Measurements from ENCODE around the gene FGFRL1.

The FGFRL1 gene

DNA sequence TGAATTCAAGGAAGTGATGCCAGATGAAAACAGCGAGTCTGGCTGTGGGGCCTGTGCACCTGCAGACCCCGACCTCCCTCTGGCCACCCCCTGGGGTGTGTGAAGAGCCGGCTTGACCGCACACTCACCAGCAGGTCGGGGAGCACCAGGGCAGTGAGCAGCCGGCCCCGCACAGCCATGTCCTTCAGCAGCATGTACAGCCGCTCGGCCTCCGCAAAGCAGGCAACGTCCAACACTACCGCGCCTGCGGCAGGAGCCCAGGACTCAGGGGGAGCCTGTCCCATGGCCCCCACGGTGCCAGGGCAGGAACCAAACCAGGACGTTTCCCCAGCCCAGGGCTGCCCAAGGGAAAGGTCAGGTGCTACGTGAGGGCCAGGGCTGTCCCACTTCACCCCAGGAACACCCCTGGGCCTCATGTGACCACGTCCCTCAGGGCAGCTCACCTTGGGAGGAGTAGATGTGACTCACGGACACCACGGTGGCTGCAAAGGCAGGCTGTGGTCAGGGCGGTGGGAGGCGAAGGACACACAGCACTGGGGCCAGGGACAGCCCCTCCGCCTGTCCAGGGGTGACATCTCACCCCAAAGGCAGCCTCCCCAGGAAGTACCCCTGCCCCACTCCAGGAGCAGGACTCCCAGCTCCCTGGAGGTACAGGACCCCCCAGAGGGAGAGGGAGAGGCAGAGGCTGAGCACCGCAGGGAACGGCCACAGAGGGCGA, 46.2 kb upstream of the FGFRL1 start:
- H3K27ac ChIP-seq: no peak overlapping the region
- in situ Hi-C loops (cut with HindIII; ENCODE audit: low pct_ligation_motif_present, low sequenced_read_pairs): no loop called here
- no peak overlapping the region for H3K4me3 ChIP-seq (ENCODE audit: low read depth, low read length)
- H3K27me3 ChIP-seq (replicated peaks): no peaks in the 10 kb centered on the region
- DNase-seq: no peak
- H3K36me3 ChIP-seq (replicated peaks): peaks cover 17% of the 10 kb centered on the region
- TF ChIP-seq, protein P1, sequence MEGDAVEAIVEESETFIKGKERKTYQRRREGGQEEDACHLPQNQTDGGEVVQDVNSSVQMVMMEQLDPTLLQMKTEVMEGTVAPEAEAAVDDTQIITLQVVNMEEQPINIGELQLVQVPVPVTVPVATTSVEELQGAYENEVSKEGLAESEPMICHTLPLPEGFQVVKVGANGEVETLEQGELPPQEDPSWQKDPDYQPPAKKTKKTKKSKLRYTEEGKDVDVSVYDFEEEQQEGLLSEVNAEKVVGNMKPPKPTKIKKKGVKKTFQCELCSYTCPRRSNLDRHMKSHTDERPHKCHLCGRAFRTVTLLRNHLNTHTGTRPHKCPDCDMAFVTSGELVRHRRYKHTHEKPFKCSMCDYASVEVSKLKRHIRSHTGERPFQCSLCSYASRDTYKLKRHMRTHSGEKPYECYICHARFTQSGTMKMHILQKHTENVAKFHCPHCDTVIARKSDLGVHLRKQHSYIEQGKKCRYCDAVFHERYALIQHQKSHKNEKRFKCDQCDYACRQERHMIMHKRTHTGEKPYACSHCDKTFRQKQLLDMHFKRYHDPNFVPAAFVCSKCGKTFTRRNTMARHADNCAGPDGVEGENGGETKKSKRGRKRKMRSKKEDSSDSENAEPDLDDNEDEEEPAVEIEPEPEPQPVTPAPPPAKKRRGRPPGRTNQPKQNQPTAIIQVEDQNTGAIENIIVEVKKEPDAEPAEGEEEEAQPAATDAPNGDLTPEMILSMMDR (IDR thresholded peaks at IDR 0.05; ENCODE audit: low read depth, low read length, missing control alignments): no peak

DNA sequence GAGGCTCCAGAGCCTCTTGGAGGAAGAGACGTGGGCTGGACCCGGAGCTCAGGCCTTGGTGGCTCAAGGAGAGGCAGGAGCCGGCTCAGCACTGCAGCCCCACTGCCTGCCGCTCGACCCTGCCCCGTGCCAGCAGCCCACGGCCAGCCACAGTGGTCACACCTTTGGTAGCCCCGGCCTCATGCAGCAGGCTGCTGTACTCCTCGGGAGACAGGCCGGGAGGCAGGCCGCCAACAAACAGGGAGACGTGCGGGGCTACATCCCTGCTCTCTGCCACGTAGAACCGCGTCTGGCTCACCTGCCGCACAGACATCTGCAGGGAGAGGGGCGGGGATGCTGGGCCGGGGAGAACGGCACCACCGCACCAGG, 45.7 kb upstream of the FGFRL1 start:
- no peak overlapping the region for H3K27ac ChIP-seq
- H3K27me3 ChIP-seq (replicated peaks): no peaks in the 10 kb centered on the region
- in situ Hi-C loops (cut with HindIII; ENCODE audit: low pct_ligation_motif_present, low sequenced_read_pairs): no loop called here
- TF ChIP-seq, protein P1 (IDR thresholded peaks at IDR 0.05; ENCODE audit: low read depth, low read length, missing control alignments): no peak
- peaks cover 17% of the 10 kb centered on the region for H3K36me3 ChIP-seq (replicated peaks)
- H3K4me3 ChIP-seq (ENCODE audit: low read depth, low read length): no peak overlapping the region
- no peak for DNase-seq

- peaks cover 17% of the 10 kb centered on the region for H3K36me3 ChIP-seq (replicated peaks)
- in situ Hi-C loops (cut with HindIII; ENCODE audit: low pct_ligation_motif_present, low sequenced_read_pairs): no loop called here
- no peak overlapping the region for H3K4me3 ChIP-seq (ENCODE audit: low read depth, low read length)
- no peaks in the 10 kb centered on the region for H3K27me3 ChIP-seq (replicated peaks)
- H3K27ac ChIP-seq: no peak overlapping the region
- TF ChIP-seq, protein P1 (IDR thresholded peaks at IDR 0.05; ENCODE audit: low read depth, low read length, missing control alignments): no peak
- no peak for DNase-seq
Measured at GRCh38 chr4:966266-967112, 44.9 kb upstream of the FGFRL1 start.

GRCh38 chr4:967113-968104, 44.0 kb upstream of the FGFRL1 start:
- TF ChIP-seq, protein P1 (IDR thresholded peaks at IDR 0.05; ENCODE audit: low read depth, low read length, missing control alignments): no peak
- in situ Hi-C loops (cut with HindIII; ENCODE audit: low pct_ligation_motif_present, low sequenced_read_pairs): no loop called here
- H3K36me3 ChIP-seq (replicated peaks): peaks cover 14% of the 10 kb centered on the region

DNA sequence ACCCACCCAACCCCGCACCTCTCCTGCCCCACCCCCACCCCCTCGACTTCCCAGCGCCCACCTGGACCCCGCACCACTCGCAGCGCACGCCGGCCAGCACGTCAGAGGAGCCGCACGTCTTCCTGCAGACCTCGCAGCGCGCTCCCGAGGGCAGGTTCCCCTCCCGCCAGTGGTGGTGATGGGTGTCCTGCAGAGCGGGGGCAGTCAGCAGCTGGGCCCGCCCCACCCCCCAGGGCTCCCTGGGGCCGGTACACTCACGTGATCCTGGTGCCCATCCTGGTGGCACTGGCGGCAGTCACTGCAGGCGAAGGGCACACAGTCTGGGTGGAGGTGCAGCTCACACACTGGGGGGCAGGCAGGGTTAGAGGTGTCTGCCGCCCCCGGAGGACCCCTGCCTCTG, 43.2 kb upstream of the FGFRL1 start:
- H3K4me3 ChIP-seq (ENCODE audit: low read depth, low read length): no peak overlapping the region
- in situ Hi-C loops (cut with HindIII; ENCODE audit: low pct_ligation_motif_present, low sequenced_read_pairs): no loop called here
- no peak for DNase-seq
- no peaks in the 10 kb centered on the region for H3K27me3 ChIP-seq (replicated peaks)
- no peak overlapping the region for H3K27ac ChIP-seq
- TF ChIP-seq, protein P1 (IDR thresholded peaks at IDR 0.05; ENCODE audit: low read depth, low read length, missing control alignments): no peak
- H3K36me3 ChIP-seq (replicated peaks): peaks cover 9% of the 10 kb centered on the region

More at GRCh38 chr4:967113-968104, 44.0 kb upstream of the FGFRL1 start:
- Histone ChIP-seq H3K4me3 (ENCODE audit: low read depth, low read length) (no peak overlapping the region), H3K27me3 (replicated peaks) (no peaks in the 10 kb centered on the region), H3K27ac (no peak overlapping the region)
- no peak for DNase-seq

Data from brain microvascular endothelial cell (primary cell).